CD4-positive, alpha-beta T cell treated with Interferon gamma for 1 hour (primary cell): ENCODE measurements around the gene CRACR2B.

Experiments
- DNase-seq: peaks from one replicate; pipeline ENCODE4 v3.0.0-alpha.2; 2020

Gene CRACR2B

DNA sequence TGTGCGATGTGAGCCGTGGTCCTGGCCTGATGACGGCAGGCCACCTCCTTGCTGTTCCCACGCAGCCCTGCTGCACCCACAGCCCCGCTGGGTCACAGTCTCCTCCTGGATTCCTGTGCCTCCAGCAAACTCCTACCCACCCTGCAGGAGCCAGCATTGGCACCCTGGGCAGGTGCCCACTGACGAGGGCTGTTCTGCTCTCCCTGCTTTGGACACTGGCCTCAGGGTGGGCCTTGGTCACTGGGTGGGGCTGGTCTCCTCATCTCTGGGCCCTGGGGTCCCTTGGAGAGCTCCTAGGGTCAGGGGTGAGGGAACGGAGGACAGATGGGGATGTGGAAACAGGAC is 27.6 kb downstream of the CRACR2B start:
- DNase-seq: no peak

DNA sequence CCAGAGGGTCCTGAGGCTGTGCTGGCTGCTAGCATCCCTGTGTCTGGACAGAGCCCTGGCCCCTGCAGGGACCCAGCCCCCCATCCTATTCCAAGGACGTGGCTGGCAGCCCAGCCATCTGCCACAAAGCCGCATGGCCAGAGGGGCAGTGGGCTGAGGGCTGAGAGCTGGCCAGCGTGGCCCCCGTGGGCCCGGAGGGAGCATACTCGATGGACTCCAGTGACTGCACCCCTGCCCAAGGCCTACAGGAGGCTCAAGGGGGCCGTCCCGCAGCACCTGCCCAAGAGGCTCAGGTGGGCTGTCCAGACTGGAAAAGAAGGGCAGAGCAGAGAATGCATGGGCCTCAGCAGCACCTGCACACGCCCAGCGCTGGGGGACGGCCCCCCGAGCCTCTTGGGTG is 28.1 kb downstream of the CRACR2B start:
- no peak for DNase-seq

- no peak for DNase-seq
These were observed 28.7 kb downstream of the CRACR2B start for GRCh38 chr11:856397-856796.

DNA sequence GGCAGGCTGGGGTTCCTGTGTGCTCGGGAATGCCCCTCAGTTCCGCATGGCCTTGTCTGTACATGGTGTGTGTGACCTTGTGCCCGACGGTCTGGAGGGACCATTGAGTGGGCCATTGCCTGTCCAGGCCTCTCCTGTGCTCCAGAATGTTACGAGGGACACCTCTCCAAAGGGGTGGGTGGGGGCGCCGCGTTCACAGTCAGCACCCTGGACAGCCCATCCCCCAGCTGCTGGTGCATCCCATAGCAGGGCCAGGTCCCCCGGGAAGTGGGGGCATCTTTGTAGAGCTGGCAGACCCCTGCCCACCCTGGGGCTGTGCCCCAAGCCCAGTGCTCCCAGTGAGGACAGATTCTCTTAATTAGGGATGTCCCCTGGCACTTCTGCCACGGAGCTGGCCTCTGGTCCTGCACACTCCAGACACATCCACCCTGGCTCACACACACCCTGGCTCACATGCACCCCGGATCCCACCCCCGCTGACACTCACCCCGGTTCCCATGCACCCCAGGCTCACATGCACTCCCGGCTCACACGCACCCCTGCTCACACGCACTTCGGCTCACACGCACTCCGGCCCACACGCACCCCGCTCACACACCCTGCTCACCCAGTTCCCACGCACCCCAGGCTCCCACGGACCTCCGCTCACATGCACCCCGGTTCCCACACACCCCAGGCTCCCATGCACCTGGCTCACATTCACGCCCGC is 30.5 kb downstream of the CRACR2B start:
- DNase-seq: no peak

DNA sequence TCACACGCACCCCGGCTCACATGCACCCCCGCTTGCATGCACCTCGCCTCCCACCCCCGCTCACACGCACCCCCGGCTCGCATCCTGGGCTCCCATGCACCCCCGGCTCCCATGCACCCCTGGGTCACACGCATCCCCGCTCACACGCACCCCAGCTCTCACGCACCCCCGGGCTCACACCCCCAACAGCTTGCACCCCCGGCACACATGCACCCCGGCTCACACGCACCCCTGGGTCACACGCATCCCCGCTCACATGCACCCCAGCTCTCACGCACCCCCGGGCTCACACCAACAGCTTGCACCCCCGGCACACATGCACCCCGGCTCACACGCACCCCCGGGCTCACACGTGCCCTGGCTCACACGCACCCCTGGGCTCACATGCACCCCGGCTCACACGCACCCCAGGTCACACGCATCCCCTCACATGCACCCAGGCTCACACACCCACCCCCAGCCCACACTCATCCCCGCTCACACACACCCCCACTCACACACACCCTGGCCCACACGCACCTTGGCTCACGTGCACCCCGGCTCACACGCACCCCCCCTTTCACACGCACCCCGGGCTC is 31.1 kb downstream of the CRACR2B start:
- DNase-seq: no peak

DNA sequence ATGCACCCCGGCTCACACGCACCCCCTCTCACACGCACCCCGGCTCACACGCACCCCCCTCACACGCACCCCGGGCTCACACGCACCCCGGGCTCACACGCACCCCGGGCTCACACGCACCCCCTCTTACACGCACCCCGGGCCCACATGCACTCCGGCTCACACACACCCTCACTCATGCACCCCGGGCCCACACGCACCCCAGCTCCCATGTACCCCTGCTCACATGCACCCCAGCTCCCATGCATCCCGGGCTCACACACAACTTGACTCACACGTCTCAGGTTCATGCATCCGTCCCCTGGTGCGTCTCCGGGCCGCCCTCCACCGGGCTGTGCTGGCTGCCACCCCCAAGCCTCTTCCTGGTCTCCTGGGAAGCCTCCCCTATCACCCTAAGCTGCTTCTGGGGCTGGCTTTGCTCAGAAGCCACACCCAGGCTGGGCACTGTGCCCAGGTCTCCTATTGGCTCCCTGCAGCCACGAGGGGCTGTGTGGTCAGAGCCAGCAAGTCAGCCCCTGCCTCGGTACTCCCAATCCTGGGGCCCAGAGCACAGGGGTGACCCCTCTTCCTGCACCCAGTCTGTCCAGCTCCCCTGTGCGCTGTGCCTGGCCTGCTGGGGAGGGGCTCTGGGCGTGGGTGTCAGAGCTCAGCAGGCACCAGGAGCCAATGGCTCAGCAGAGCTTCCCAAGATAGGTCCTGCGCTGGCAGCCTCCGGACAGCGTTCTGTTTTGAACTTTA is 31.8 kb downstream of the CRACR2B start:
- no peak for DNase-seq

DNA sequence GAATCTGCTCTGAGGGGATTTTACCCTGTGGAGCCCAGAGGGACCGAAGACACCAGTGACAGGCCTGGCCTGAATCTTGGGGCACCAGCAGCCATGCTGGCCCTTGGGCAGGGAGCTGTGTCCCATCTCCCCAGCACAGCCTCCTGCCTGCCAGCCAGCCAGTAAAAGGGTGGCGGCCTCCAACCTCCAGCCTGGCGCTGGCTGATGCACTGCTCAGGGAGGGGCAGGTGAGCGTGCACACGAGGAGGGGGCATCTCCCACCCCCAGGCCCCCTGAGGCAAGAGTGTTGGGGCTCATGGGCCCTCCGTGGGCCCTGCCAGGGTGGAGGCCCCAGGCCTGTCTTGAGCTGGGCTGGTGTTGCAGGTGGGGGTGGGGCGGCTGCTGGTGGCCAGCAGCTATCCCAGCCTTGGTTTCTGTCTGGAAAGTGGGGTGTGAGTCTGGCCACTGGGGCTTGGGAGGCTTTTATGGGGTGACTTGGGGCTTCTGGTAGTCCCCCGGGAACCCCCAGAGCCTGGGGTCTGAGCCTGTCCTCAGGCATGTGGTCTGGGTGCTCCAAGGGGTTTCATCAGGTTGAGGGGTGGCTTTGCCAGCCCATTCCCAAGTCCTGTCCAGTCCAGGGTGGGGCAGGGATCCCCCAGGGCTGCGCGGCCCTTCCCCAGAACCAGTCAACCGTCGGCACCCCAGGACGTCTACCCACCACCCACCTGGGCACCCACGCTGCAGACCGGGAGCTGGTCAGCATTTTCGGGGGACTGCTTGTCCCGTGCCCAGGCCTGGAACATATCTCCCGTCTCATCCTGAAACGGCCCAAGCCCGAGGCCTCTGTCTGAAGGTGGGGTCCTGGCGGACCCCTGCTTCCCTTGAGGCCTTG is 32.8 kb downstream of the CRACR2B start:
- no peak for DNase-seq

- no peak for DNase-seq
These were observed 33.4 kb downstream of the CRACR2B start for GRCh38 chr11:861105-861479.

GRCh38 chr11:862081-862661 is 34.5 kb downstream of the CRACR2B start:
- no peak for DNase-seq

DNA sequence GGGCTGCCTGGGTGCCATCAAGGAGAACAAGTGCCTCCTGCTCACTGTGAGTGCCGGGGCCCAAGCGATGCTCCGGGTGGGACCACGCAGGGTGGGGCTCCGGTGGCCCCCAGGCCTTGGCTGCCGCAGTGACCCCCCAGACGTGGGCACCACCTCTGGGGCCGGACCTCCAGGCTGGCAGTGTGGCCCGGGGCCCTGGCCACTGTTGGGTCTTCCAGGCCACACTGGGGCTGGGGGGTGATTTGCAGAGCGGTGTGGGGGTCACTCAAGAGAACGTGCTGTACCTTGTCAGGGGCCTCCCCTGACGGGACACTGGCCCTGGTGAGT is 34.9 kb downstream of the CRACR2B start:
- DNase-seq: no peak

- DNase-seq: no peak
These were observed 35.5 kb downstream of the CRACR2B start for GRCh38 chr11:863023-863909.

DNA sequence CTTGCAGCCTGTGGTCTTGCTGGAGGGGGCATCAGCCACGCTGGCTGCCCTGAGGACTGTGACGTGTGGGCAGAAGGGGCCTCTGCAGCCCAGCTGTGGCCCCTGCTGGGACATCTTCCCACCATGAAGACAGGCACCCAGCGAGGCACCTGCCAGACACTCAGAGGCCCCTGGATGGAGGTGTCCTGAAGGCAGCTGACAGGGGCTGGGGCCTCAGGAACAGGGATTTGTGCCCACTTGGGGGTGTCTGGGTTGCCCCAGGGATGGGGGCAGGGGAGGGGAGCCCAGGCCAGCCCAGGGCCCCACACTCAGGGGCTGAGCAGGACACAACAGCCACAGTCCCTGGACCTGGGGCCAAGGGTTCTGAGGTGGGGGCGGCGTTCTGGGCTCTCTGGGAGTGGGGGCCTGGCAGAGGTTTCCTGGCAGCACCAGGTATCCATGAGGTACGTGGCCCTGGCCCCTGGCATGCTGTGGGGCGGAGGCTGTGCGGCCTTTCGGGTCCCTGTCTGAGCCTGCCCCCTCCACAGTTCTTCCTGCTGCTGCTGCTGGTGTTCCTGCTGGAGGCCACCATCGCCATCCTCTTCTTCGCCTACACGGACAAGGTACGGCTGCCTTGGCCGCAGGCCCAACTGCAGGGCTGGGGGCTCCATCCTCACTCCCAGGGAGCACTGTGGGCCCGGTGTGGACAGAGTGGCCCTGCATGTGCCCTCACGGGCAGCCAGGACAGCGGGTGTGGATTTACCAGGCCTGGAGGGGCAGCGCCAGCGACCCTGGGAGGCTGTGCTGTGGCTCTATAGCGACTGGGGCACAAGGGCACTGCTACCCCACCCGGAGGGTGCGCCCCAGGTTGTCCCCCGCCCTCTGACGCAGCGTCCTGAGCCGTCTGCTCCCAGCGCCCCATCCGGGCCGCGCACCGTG is 36.5 kb downstream of the CRACR2B start:
- no peak for DNase-seq

DNA sequence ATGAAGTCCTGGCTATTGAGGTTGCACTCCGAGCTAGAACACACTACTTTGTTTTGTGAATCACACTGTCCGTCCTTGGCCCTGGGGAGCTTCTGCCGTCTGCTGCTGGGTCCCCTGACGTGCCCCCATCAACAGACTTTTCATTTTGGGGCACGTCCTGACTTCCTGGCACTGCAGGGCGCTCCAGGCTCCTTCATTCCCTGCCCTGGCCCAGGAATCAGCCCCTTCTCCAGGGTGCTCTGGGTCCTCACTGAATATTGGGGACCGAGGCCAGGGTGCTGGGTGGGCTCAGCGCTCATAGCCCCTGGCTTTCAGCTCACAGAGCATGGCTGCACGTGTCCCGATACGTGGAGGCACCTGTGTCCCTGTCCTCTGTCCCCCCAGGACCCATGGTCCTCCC is 37.2 kb downstream of the CRACR2B start:
- no peak for DNase-seq

DNA sequence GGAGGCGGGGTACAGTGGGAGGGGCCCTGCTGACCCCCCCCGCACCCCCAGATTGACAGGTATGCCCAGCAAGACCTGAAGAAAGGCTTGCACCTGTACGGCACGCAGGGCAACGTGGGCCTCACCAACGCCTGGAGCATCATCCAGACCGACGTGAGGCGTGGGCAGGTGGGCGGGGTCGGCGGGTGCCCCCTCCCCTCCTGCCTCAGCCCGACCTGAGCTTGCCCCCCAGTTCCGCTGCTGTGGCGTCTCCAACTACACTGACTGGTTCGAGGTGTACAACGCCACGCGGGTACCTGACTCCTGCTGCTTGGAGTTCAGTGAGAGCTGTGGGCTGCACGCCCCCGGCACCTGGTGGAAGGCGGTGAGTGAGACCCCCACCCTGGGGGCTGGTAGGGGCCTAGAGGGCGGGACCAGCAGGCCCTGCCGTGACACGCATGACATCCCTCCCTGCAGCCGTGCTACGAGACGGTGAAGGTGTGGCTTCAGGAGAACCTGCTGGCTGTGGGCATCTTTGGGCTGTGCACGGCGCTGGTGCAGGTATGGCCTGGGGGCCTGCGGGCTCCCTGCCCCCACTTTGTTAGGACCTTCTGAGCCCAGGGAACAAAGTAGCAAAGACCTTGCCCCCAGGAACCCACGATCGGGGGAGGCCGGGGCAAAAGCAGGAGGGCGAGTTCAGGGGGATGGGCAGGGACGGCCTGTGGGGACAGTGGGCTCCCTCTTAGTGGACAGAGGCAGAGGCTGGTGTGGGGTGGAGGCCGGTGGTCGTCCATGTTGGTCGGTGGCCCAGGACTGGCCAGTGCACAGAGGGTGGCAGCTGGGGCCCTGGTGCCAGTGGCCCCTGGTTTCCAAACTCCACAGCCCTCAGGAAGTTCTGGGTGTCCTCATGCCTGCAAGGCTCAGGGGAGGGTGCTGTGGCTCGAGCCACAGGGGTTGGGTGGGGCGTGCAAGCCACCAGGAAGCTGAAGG is 38.0 kb downstream of the CRACR2B start:
- DNase-seq: no peak

GRCh38 chr11:866481-866880 is 38.8 kb downstream of the CRACR2B start:
- DNase-seq: no peak

- DNase-seq: no peak
These were observed 40.2 kb downstream of the CRACR2B start for GRCh38 chr11:867856-868358.

DNA sequence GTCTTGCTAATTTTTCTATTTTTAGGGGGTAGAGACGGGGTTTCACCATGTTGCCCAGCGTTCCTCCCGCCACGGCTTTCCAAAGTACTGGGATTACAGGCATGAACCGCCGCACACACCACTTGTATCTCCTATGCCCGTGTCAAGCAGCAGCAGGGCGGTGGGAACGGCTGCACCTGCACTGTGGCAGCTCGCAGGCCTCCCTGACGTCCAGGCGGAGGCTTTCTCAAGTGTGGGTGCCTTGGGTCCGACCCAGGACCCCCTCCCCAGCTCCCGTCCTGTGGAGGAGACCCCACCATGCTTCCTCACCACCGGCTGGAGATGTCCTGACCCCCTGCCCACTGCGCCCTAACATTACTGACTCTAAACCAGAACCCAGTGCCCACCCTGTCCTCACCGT is 40.7 kb downstream of the CRACR2B start:
- no peak for DNase-seq

DNA sequence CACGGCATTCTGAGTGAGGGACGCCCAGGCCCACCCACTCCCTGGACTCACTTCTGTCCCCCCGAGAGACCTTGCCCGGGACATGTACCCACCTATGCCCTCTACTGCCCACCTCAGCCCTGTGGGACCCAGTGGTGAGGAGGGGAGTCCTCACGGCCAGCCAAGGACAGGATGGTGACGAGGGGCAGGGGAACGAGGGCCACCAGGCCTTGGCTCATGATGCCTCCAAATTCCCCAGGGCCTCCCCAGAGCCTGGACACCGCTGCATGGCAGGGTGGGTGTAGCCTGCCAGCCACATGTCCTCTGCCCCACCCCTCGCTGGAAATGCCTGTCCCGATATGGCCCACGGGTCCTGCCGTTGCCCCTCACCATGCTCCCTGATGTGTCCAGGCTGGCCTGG is 41.1 kb downstream of the CRACR2B start:
- no peak for DNase-seq

DNA sequence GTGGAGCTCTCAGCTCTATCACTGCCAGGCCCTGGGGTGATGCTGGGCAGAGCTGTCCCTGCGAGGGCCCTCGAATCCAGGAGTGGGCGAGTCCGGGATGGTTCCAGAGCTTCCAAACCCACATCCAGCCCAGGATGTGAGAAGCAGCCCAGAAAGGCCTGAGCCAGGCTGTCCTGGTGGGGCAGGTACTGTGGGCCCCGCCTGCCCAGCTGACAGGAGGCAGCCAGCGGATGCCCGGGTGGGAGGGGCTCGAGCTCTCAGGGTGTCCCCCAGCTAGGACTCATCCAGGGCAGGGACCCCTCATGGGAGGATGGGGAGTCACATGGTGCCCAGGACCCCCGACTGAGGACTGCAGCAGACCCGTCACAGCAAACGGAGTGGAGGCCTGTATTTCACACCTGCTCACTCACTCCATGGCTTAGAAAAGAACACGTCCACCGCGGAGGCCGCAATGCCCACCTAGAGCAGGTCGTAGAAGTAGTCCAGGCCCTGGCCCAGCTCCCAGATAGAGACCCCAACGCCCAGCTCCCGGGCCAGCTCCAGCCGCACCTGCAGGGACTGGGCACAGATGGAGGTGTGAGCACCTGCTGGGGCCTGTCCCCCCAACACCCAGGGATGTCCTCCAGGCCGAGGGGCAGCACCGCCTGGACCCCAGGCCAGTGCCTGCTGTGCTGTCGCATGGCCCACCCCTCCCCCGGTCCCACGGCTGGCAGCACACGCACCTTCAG is 41.8 kb downstream of the CRACR2B start:
- no peak for DNase-seq
